ENCODE measurements around the gene EPS8.

DNA sequence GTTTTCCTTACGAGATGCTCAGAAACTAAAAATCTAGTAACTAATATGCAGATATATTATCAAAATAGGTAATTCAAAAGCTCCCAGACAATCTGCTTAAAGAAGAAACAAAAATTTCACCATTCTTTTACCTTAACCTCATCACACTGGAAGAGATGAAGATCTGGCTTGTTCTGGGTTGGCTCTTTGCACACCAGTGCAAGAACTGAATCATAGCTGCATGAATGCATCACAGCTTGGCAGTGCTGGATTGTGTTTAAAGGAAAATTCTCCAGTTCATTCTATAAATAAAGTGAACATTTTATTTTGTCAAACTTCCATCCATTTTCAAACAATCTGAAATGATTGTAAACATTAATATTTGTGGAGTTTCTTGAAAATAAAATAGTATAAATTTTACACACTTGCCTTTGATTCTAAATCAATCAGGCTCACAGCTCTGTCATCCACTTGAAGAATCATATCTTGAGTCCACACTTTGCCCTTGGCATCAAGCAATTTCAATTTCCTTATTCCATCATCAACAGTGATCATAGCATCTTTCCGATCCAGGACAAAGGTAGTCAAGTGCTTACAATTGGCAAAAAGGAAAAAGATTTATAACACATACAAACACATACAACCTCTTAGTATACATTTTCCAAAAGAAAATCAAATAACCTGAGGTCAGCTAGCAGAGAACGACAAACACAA lies 119.8 kb downstream of the EPS8 start:
- TF ChIP-seq EZH2 (IDR thresholded peaks at IDR 0.05) (no peak), POLR2AphosphoS5 (IDR thresholded peaks at IDR 0.05; ENCODE audit: borderline replicate concordance, low read depth, low read length) (no peak)

All from SK-N-MC (cell line).